ENCODE results near the gene KLF6. TPM values are rescaled to one million over a fixed set of nuclear protein-coding genes. Genes with fewer than 3 reads are reported as not detected.

The KLF6 gene
- total RNA-seq, 1 experiment from 2014 or later = 27.9 TPM

- no peak for TF ChIP-seq ATF3 (CRISPR knock-in tag; conservative IDR thresholded peaks at IDR 0.05)
- TF ChIP-seq E2F1 (CRISPR knock-in tag; IDR thresholded peaks at IDR 0.05) = no peak
- TF ChIP-seq ZNF425 (CRISPR knock-in tag; conservative IDR thresholded peaks at IDR 0.05) = no peak
- TF ChIP-seq E2F4 (CRISPR knock-in tag; IDR thresholded peaks at IDR 0.05; ENCODE audit: borderline replicate concordance, low read depth) = no peak
- no peak for TF ChIP-seq ZMAT4 (CRISPR knock-in tag; IDR thresholded peaks at IDR 0.05)
These were observed 14.3 kb downstream of the KLF6 start (continued) for GRCh38 chr10:3770611-3771110.

- Mint-ChIP-seq H3K27me3 (ENCODE audit: low read depth) (no peaks in the 10 kb centered on the region), H3K27ac (no peak overlapping the region), H3K4me1 (peaks cover 25% of the 10 kb centered on the region), H3K36me3 (no peaks in the 10 kb centered on the region), H3K9me3 (no peaks in the 10 kb centered on the region), H3K4me3 (no peak overlapping the region)
- POLR2A ChIA-PET = no interaction called here
- no peak for TF ChIP-seq HMGA2 (CRISPR knock-in tag; IDR thresholded peaks at IDR 0.05)
- TF ChIP-seq KAT7 (CRISPR knock-in tag; IDR thresholded peaks at IDR 0.05; ENCODE audit: borderline replicate concordance) = no peak
- no peak for TF ChIP-seq ZNF396 (CRISPR knock-in tag; IDR thresholded peaks at IDR 0.05; ENCODE audit: borderline replicate concordance)
- no peak for TF ChIP-seq AR (CRISPR knock-in tag; IDR thresholded peaks at IDR 0.05)
- TF ChIP-seq RELA (CRISPR knock-in tag; IDR thresholded peaks at IDR 0.05; ENCODE audit: borderline replicate concordance) = no peak
- no peak for TF ChIP-seq ESRRA (CRISPR knock-in tag; IDR thresholded peaks at IDR 0.05; ENCODE audit: borderline replicate concordance)
- TF ChIP-seq IRF2 (CRISPR knock-in tag; IDR thresholded peaks at IDR 0.05; ENCODE audit: borderline replicate concordance, low read depth) = no peak
- TF ChIP-seq SMAD3 (CRISPR knock-in tag; IDR thresholded peaks at IDR 0.05; ENCODE audit: borderline replicate concordance) = no peak
- CTCF ChIA-PET = no interaction called here
- DNase-seq (ENCODE audit: low spot score) (no peak), ATAC-seq (no peak)
These were observed 15.5 kb downstream of the KLF6 start for GRCh38 chr10:3769556-3769955.

GRCh38 chr10:3766046-3766756 lies 18.8 kb downstream of the KLF6 start:
- DNase-seq (ENCODE audit: low spot score) = no peak
- no peak overlapping the region for H3K27ac Mint-ChIP-seq
- H3K9me3 Mint-ChIP-seq = no peaks in the 10 kb centered on the region
- POLR2A ChIA-PET = interaction anchor here (2.2 kb wide), 1 partner anchor 19 kb away, joined by 7 read pairs; the partner anchor contains the start of gene KLF6
- TF ChIP-seq GABPB1 (CRISPR knock-in tag; IDR thresholded peaks at IDR 0.05) (0 out of 2 replicates have a peak, but pooled peaks have one; percentile 50), SMAD4 (CRISPR knock-in tag; IDR thresholded peaks at IDR 0.05) (no peak)
- no peaks in the 10 kb centered on the region for H3K36me3 Mint-ChIP-seq
- H3K4me3 Mint-ChIP-seq = no peak overlapping the region
- H3K4me1 Mint-ChIP-seq = peaks cover 40% of the 10 kb centered on the region
- CTCF ChIA-PET = no interaction called here
- peak; percentile 14; the same call in 1 of the 2 replicates for ATAC-seq
- H3K27me3 Mint-ChIP-seq (ENCODE audit: low read depth) = no peaks in the 10 kb centered on the region
